ENCODE results near the gene C11orf24.

Gene C11orf24

GRCh38 chr11:68271781-68272608 is at the start of gene C11orf24:
Gene C11orf24, minus strand, starts transcription at chr11:68271973. Its CDS starts 8,206 bp downstream, at chr11:68263767.
- Histone ChIP-seq H3K4me1 (ENCODE audit: control insufficient read depth, insufficient read depth, low read length) (peaks cover 21% of the 10 kb centered on the region), H3K4me3 (ENCODE audit: low read length) (peak within 1 kb of the TSS; percentile 93), H3K36me3 (ENCODE audit: control insufficient read depth, insufficient read depth, low read length) (peaks cover 10% of the 10 kb centered on the region), H3K9me3 (ENCODE audit: control insufficient read depth, low read length) (no peaks in the 10 kb centered on the region), H3K9ac (ENCODE audit: low read length) (peak within 1 kb of the TSS; percentile 91), H3K27me3 (ENCODE audit: control insufficient read depth, insufficient read depth, low read length) (no peaks in the 10 kb centered on the region)

- peak overlapping the region; percentile 33 for H3K9ac ChIP-seq (ENCODE audit: low read length)
- peaks cover 59% of the 10 kb centered on the region for H3K4me1 ChIP-seq (ENCODE audit: control insufficient read depth, insufficient read depth, low read length)
- H3K4me3 ChIP-seq (ENCODE audit: low read length) = no peak overlapping the region
- no peaks in the 10 kb centered on the region for H3K9me3 ChIP-seq (ENCODE audit: control insufficient read depth, low read length)
- H3K27me3 ChIP-seq (ENCODE audit: control insufficient read depth, insufficient read depth, low read length) = no peaks in the 10 kb centered on the region
- H3K36me3 ChIP-seq (ENCODE audit: control insufficient read depth, insufficient read depth, low read length) = no peaks in the 10 kb centered on the region
These were observed 45.5 kb upstream of the C11orf24 start for GRCh38 chr11:68317147-68317785.

- Histone ChIP-seq H3K4me3 (ENCODE audit: low read length) (peak overlapping the region; percentile 6), H3K36me3 (ENCODE audit: control insufficient read depth, insufficient read depth, low read length) (no peaks in the 10 kb centered on the region), H3K27me3 (ENCODE audit: control insufficient read depth, insufficient read depth, low read length) (no peaks in the 10 kb centered on the region), H3K9me3 (ENCODE audit: control insufficient read depth, low read length) (no peaks in the 10 kb centered on the region), H3K9ac (ENCODE audit: low read length) (peak overlapping the region; percentile 77), H3K4me1 (ENCODE audit: control insufficient read depth, insufficient read depth, low read length) (peaks cover 48% of the 10 kb centered on the region)
These were observed 43.6 kb upstream of the C11orf24 start for GRCh38 chr11:68315171-68315920.

- peak overlapping the region; percentile 77 for H3K9ac ChIP-seq (ENCODE audit: low read length)
- H3K4me1 ChIP-seq (ENCODE audit: control insufficient read depth, insufficient read depth, low read length) = peaks cover 48% of the 10 kb centered on the region
- no peaks in the 10 kb centered on the region for H3K36me3 ChIP-seq (ENCODE audit: control insufficient read depth, insufficient read depth, low read length)
- no peaks in the 10 kb centered on the region for H3K27me3 ChIP-seq (ENCODE audit: control insufficient read depth, insufficient read depth, low read length)
- peak overlapping the region; percentile 73 for H3K4me3 ChIP-seq (ENCODE audit: low read length)
- H3K9me3 ChIP-seq (ENCODE audit: control insufficient read depth, low read length) = no peaks in the 10 kb centered on the region
These were observed 42.7 kb upstream of the C11orf24 start for GRCh38 chr11:68314203-68315170.

GRCh38 chr11:68313574-68314202 is 41.9 kb upstream of the C11orf24 start:
- Histone ChIP-seq H3K27me3 (ENCODE audit: control insufficient read depth, insufficient read depth, low read length) (no peaks in the 10 kb centered on the region), H3K9ac (ENCODE audit: low read length) (peak overlapping the region; percentile 77), H3K4me3 (ENCODE audit: low read length) (peak overlapping the region; percentile 73), H3K4me1 (ENCODE audit: control insufficient read depth, insufficient read depth, low read length) (peaks cover 48% of the 10 kb centered on the region), H3K9me3 (ENCODE audit: control insufficient read depth, low read length) (no peaks in the 10 kb centered on the region), H3K36me3 (ENCODE audit: control insufficient read depth, insufficient read depth, low read length) (no peaks in the 10 kb centered on the region)

GRCh38 chr11:68312780-68313573 is 41.2 kb upstream of the C11orf24 start:
- Histone ChIP-seq H3K36me3 (ENCODE audit: control insufficient read depth, insufficient read depth, low read length) (no peaks in the 10 kb centered on the region), H3K9me3 (ENCODE audit: control insufficient read depth, low read length) (no peaks in the 10 kb centered on the region), H3K4me1 (ENCODE audit: control insufficient read depth, insufficient read depth, low read length) (peaks cover 48% of the 10 kb centered on the region), H3K4me3 (ENCODE audit: low read length) (peak overlapping the region; percentile 73), H3K9ac (ENCODE audit: low read length) (peak overlapping the region; percentile 77), H3K27me3 (ENCODE audit: control insufficient read depth, insufficient read depth, low read length) (no peaks in the 10 kb centered on the region)

GRCh38 chr11:68312117-68312779 is 40.5 kb upstream of the C11orf24 start, which contains the start of gene LRP5:
Gene LRP5, plus strand, starts transcription at chr11:68312591. Its CDS starts 124 bp downstream, at chr11:68312715.
- peak within 1 kb of the TSS; percentile 73 for H3K4me3 ChIP-seq (ENCODE audit: low read length)
- no peaks in the 10 kb centered on the region for H3K36me3 ChIP-seq (ENCODE audit: control insufficient read depth, insufficient read depth, low read length)
- H3K9me3 ChIP-seq (ENCODE audit: control insufficient read depth, low read length) = no peaks in the 10 kb centered on the region
- no peaks in the 10 kb centered on the region for H3K27me3 ChIP-seq (ENCODE audit: control insufficient read depth, insufficient read depth, low read length)
- peak within 1 kb of the TSS; percentile 77 for H3K9ac ChIP-seq (ENCODE audit: low read length)
- H3K4me1 ChIP-seq (ENCODE audit: control insufficient read depth, insufficient read depth, low read length) = peaks cover 43% of the 10 kb centered on the region

- no peaks in the 10 kb centered on the region for H3K36me3 ChIP-seq (ENCODE audit: control insufficient read depth, insufficient read depth, low read length)
- peaks cover 35% of the 10 kb centered on the region for H3K4me1 ChIP-seq (ENCODE audit: control insufficient read depth, insufficient read depth, low read length)
- H3K4me3 ChIP-seq (ENCODE audit: low read length) = no peak overlapping the region
- no peaks in the 10 kb centered on the region for H3K27me3 ChIP-seq (ENCODE audit: control insufficient read depth, insufficient read depth, low read length)
- no peaks in the 10 kb centered on the region for H3K9me3 ChIP-seq (ENCODE audit: control insufficient read depth, low read length)
- H3K9ac ChIP-seq (ENCODE audit: low read length) = no peak overlapping the region
These were observed 39.7 kb upstream of the C11orf24 start for GRCh38 chr11:68311160-68312116.

GRCh38 chr11:68309621-68310185 is 37.9 kb upstream of the C11orf24 start:
- no peak overlapping the region for H3K9ac ChIP-seq (ENCODE audit: low read length)
- peaks cover 23% of the 10 kb centered on the region for H3K4me1 ChIP-seq (ENCODE audit: control insufficient read depth, insufficient read depth, low read length)
- no peaks in the 10 kb centered on the region for H3K27me3 ChIP-seq (ENCODE audit: control insufficient read depth, insufficient read depth, low read length)
- H3K9me3 ChIP-seq (ENCODE audit: control insufficient read depth, low read length) = no peaks in the 10 kb centered on the region
- H3K4me3 ChIP-seq (ENCODE audit: low read length) = no peak overlapping the region
- H3K36me3 ChIP-seq (ENCODE audit: control insufficient read depth, insufficient read depth, low read length) = no peaks in the 10 kb centered on the region

Data from mucosa of stomach (tissue), 1 donor.